Stomach (tissue), 4 donors: ENCODE data around the gene DDIT3.

Experiments
- CTCF ChIP-seq, 7 experiments: fragments of 450-650 bp in 4 of 7; fragments of 200-600 bp in 3 of 7; sonication (generic) in 3 of 7; IDR thresholded peaks; one replicate each; pipeline ENCODE4 v1.5.1; 2016 to 2019; ENCODE audit warnings: antibody characterized with exemption in 7 of 7, control low read depth in 2 of 7, mild to moderate bottlenecking in 1 of 7
- EP300 ChIP-seq: sonication (generic); formaldehyde crosslinking; IDR thresholded peaks from one replicate; pipeline ENCODE4 v1.6.1; 2017; ENCODE audit warnings: antibody characterized with exemption
- POLR2A ChIP-seq, 4 donors: fragments of 450-650 bp; IDR thresholded peaks; one replicate each; pipeline ENCODE4 v1.6.1; 2016; ENCODE audit warnings: antibody characterized with exemption in 4 of 4, control low read depth in 2 of 4, mild to moderate bottlenecking in 1 of 4, moderate library complexity in 1 of 4
- POLR2AphosphoS5 ChIP-seq, 3 donors: sonication (generic); formaldehyde crosslinking; IDR thresholded peaks; one replicate each; pipeline ENCODE4 v1.6.1; 2016; ENCODE audit warnings: antibody characterized with exemption in 3 of 3

- TF ChIP-seq CTCF (IDR thresholded peaks at IDR 0.05): no peak
- TF ChIP-seq POLR2A (IDR thresholded peaks at IDR 0.05): no peak
- no peak for TF ChIP-seq EP300
- no peak for TF ChIP-seq POLR2AphosphoS5 (IDR thresholded peaks at IDR 0.05)
Measured at GRCh38 chr12:57470286-57470969, 49.9 kb downstream of the DDIT3 start.
